Neural cell (in vitro differentiated cells): ENCODE results near the gene RBM42.

Experiments
- CTCF ChIP-seq: fragments of 450-650 bp; IDR thresholded peaks from 2 replicates; pipeline ENCODE4 v1.5.1; 2014; ENCODE audit warnings: antibody characterized with exemption, mild to moderate bottlenecking, moderate library complexity; ENCODE audit not compliant: poor library complexity, severe bottlenecking
- EZH2 ChIP-seq: fragments of 200-600, 300-800 bp; shearing (Covaris generic), sonication (generic); IDR thresholded peaks from 2 replicates; pipeline ENCODE4 v1.6.1; 2014; ENCODE audit warnings: antibody characterized with exemption, low read length, borderline replicate concordance, mild to moderate bottlenecking; ENCODE audit not compliant: insufficient read depth, poor library complexity, severe bottlenecking
- POLR2AphosphoS5 ChIP-seq: IDR thresholded peaks from 2 replicates; pipeline ENCODE4 v1.6.1; 2012
- RAD21 ChIP-seq: fragments of 450-650 bp; conservative IDR thresholded peaks from 2 replicates; pipeline ENCODE4 v1.6.1; 2014; ENCODE audit warnings: antibody characterized with exemption, mild to moderate bottlenecking, moderate library complexity
- SMC3 ChIP-seq: fragments of 450-650 bp; conservative IDR thresholded peaks from 2 replicates; pipeline ENCODE4 v1.6.1; 2014; ENCODE audit warnings: antibody characterized with exemption, mild to moderate bottlenecking, moderate library complexity; ENCODE audit not compliant: poor library complexity

GRCh38 chr19:35615036-35615435 lies 13.8 kb upstream of the RBM42 start:
- TF ChIP-seq CTCF, result no peak
- no peak for TF ChIP-seq RAD21
- TF ChIP-seq EZH2, result no peak
- TF ChIP-seq POLR2AphosphoS5, result no peak
- TF ChIP-seq SMC3, result no peak
